GM13977 (cell line): ENCODE data around the gene LAPTM5.

Experiments
- DNase-seq: peaks from one replicate; pipeline ENCODE4 v3.0.0; 2012; ENCODE audit warnings: low spot score
- CTCF ChIP-seq: IDR thresholded peaks from 2 replicates; pipeline ENCODE4 v1.5.1; 2012; ENCODE audit warnings: mild to moderate bottlenecking, control low read depth; ENCODE audit not compliant: insufficient read depth; ENCODE audit errors: extremely low read depth, missing control alignments
- in situ Hi-C: fragments of 300-500 bp; cut with MboI; formaldehyde crosslinking; loops from one replicate; pipeline ENCODE4 v1.12.0; 2022; ENCODE audit warnings: low sequenced_read_pairs, low pct_unique_long_range_greater_than_20kb, mixed read lengths, inconsistent platforms; ENCODE audit not compliant: unreplicated experiment

LAPTM5 gene

GRCh38 chr1:30715886-30716285 lies 41.7 kb downstream of the LAPTM5 start:
- DNase-seq = no peak
- no peak for TF ChIP-seq CTCF
- in situ Hi-C loops = no loop called here

- DNase-seq = no peak
- in situ Hi-C loops = no loop called here
- TF ChIP-seq CTCF = peak; percentile 29
Observed at GRCh38 chr1:30715216-30715615, 42.4 kb downstream of the LAPTM5 start.

GRCh38 chr1:30714536-30715090 lies 43.0 kb downstream of the LAPTM5 start:
- no peak for DNase-seq
- TF ChIP-seq CTCF = no peak
- in situ Hi-C loops = no loop called here

- no peak for TF ChIP-seq CTCF
- in situ Hi-C loops = no loop called here
- DNase-seq = no peak
Observed at GRCh38 chr1:30714025-30714424, 43.5 kb downstream of the LAPTM5 start.

- TF ChIP-seq CTCF = no peak
- no peak for DNase-seq
- in situ Hi-C loops = no loop called here
Observed at GRCh38 chr1:30713311-30713710, 44.3 kb downstream of the LAPTM5 start.

GRCh38 chr1:30712583-30712982 lies 45.0 kb downstream of the LAPTM5 start:
- TF ChIP-seq CTCF = no peak
- DNase-seq = no peak
- in situ Hi-C loops = no loop called here

- in situ Hi-C loops = no loop called here
- no peak for DNase-seq
- TF ChIP-seq CTCF = no peak
Observed at GRCh38 chr1:30710407-30710806, 47.2 kb downstream of the LAPTM5 start.
